Mesothelial cell of epicardium (in vitro differentiated cells): ENCODE measurements around the gene NOBOX. TPM values are rescaled to one million over a fixed set of nuclear protein-coding genes. Genes with fewer than 3 reads are reported as not detected.

Experiments
- DNase-seq, 2 experiments: peaks; one replicate each; pipeline ENCODE4 v3.0.0; 2021; ENCODE audit warnings: low spot score in 2 of 2; ENCODE audit not compliant: unreplicated experiment in 2 of 2
- H3K27ac Mint-ChIP-seq: 2 replicates; pipeline ENCODE4 v1.8.0; 2021; ENCODE audit warnings: mixed read lengths
- H3K27me3 Mint-ChIP-seq: 2 replicates; pipeline ENCODE4 v1.8.0; 2021; ENCODE audit warnings: low read depth, mixed read lengths
- H3K36me3 Mint-ChIP-seq: 2 replicates; pipeline ENCODE4 v1.8.0; 2021; ENCODE audit warnings: mixed read lengths
- H3K4me1 Mint-ChIP-seq: 2 replicates; pipeline ENCODE4 v1.8.0; 2021; ENCODE audit warnings: mixed read lengths
- H3K4me3 Mint-ChIP-seq: 2 replicates; pipeline ENCODE4 v1.8.0; 2021; ENCODE audit warnings: mild to moderate bottlenecking, moderate library complexity, mixed read lengths
- H3K9me3 Mint-ChIP-seq: 2 replicates; pipeline ENCODE4 v1.8.0; 2021; ENCODE audit warnings: mixed read lengths
- total RNA-seq: library from RNA; stranded (reverse); gene quantifications from 3 replicates; pipeline ENCODE4 v1.2.1, GENCODE V29; 2021
- TF ChIP-seq, protein P1 (sequence below): fragments of 200-600 bp; sonication (generic); IDR thresholded peaks from one replicate; pipeline ENCODE4 v1.5.0; 2021; ENCODE audit warnings: antibody characterized with exemption; ENCODE audit not compliant: unreplicated experiment

NOBOX gene
- total RNA-seq, 1 donor from 2014 or later = not detected

DNA sequence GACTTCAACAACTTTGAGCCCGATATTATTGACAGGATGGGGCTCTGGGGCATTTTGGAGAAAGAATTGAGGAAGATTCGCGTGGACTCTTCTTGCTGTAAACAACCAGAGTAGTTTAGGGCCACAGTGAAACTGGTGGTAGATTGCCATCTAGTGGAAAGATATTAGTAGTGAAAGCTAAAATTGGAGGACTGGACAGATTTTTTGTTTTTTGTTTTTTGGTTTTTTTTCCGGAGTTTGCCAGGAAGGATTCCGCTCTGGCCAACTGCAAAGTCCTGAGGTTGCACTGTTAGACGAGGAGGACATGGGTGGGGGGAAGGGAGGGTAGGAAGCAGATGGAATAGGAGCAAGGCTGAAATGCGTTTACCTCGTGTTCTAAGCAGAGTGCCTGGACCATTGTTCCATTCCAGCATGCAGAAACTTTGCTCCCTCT lies 11.7 kb downstream of the NOBOX start:
- no peaks in the 10 kb centered on the region for H3K36me3 Mint-ChIP-seq
- peaks cover 3% of the 10 kb centered on the region for H3K27me3 Mint-ChIP-seq
- H3K4me1 Mint-ChIP-seq = peaks cover 10% of the 10 kb centered on the region
- H3K9me3 Mint-ChIP-seq = no peaks in the 10 kb centered on the region
- TF ChIP-seq, protein P1, sequence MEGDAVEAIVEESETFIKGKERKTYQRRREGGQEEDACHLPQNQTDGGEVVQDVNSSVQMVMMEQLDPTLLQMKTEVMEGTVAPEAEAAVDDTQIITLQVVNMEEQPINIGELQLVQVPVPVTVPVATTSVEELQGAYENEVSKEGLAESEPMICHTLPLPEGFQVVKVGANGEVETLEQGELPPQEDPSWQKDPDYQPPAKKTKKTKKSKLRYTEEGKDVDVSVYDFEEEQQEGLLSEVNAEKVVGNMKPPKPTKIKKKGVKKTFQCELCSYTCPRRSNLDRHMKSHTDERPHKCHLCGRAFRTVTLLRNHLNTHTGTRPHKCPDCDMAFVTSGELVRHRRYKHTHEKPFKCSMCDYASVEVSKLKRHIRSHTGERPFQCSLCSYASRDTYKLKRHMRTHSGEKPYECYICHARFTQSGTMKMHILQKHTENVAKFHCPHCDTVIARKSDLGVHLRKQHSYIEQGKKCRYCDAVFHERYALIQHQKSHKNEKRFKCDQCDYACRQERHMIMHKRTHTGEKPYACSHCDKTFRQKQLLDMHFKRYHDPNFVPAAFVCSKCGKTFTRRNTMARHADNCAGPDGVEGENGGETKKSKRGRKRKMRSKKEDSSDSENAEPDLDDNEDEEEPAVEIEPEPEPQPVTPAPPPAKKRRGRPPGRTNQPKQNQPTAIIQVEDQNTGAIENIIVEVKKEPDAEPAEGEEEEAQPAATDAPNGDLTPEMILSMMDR = peak; percentile 76
- H3K4me3 Mint-ChIP-seq = peak overlapping the region; percentile 46
- no peak for DNase-seq
- H3K27ac Mint-ChIP-seq = no peak overlapping the region

DNA sequence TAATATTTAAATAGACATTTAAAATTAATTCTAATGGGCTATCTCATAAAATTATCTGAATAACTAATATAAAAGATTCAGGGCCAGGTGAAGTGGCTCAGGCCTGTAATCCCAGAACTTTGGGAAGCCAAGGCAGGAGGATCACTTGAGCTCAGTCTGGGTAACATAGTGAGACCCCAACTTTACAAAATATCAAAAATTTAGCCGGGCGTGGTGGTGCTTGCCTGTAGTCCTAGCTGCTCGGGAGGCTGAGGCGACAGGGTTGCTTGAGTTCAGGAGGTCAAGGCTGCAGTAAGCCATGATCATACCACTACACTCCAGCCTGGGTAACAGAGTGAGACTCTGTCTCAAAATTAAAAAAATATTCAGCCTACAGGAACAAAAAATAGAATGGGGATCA lies 12.5 kb downstream of the NOBOX start:
- Mint-ChIP-seq H3K9me3 (no peaks in the 10 kb centered on the region), H3K4me1 (peaks cover 15% of the 10 kb centered on the region), H3K27ac (no peak overlapping the region), H3K36me3 (no peaks in the 10 kb centered on the region), H3K27me3 (peaks cover 3% of the 10 kb centered on the region), H3K4me3 (no peak overlapping the region)
- TF ChIP-seq, protein P1 = no peak
- no peak for DNase-seq

DNA sequence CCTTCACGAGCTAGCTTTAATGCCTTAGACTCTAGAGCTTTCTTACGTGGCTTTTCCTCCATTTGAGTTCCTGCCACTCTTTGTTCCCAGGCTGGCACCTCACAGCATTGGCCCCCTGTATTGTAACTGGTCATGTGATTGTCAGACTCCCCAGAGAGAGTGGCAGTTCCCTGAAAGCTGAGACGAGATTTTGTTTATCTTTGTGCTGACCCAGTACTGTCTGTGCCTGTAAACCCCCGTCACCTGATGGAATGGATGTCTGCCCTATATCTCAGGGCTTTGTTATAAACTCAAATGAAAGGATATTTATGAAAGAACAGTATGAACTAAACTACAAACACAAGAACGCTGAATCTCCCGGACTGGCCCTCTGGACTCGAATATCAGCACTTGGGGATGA lies 13.0 kb downstream of the NOBOX start:
- no peak for DNase-seq

DNA sequence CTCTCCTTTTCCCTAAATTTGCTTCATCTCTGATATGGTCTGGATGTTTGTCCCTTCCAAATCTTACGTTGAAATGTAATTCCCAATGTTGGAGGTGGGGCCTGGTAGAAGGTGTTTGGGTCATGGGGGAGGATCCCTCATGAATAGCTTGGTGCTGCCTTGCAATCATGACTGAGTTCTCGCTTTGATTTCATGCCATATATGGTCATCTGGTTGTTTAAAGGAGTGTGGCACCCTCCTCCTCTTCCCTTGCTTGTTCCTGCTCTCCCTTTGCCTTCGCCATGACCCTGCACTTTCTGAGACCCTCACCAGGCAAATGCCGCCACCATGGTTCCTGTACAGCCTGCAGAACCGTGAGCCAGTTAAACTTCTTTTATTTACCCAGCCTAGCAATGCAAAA lies 14.5 kb downstream of the NOBOX start:
- Mint-ChIP-seq H3K4me1 (peaks cover 28% of the 10 kb centered on the region), H3K27ac (no peak overlapping the region), H3K36me3 (no peaks in the 10 kb centered on the region), H3K27me3 (peaks cover 2% of the 10 kb centered on the region), H3K4me3 (no peak overlapping the region), H3K9me3 (no peaks in the 10 kb centered on the region)
- TF ChIP-seq, protein P1 = no peak
- no peak for DNase-seq

More for the DNA sequence above, 13.0 kb downstream of the NOBOX start:
- Mint-ChIP-seq H3K27me3 (peaks cover 3% of the 10 kb centered on the region), H3K4me3 (no peak overlapping the region), H3K4me1 (peaks cover 15% of the 10 kb centered on the region), H3K36me3 (no peaks in the 10 kb centered on the region), H3K27ac (no peak overlapping the region), H3K9me3 (no peaks in the 10 kb centered on the region)
- TF ChIP-seq, protein P1 = no peak

DNA sequence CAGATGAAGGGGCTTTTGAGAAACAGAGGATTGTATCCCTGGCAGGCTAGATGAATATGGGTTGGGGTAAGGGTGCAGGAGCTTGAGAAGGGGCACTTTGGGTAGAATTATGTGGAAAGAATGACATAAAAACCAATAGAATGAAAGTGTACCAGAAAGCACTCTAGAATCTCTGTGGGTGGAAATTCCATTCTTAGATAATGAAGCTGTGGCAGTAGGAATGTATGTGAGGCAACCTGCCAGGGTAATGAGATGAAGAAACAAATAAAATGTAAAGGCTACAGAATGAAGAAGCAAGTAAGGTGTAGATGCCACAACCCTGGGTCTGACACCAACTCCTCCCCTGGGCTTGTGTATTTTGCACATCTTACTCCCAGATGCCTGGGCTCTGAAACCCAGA lies 16.8 kb downstream of the NOBOX start:
- peak overlapping the region; percentile 65 for H3K27ac Mint-ChIP-seq
- no peaks in the 10 kb centered on the region for H3K9me3 Mint-ChIP-seq
- H3K27me3 Mint-ChIP-seq = no peaks in the 10 kb centered on the region
- no peak for DNase-seq
- no peaks in the 10 kb centered on the region for H3K36me3 Mint-ChIP-seq
- peaks cover 27% of the 10 kb centered on the region for H3K4me1 Mint-ChIP-seq
- TF ChIP-seq, protein P1 = no peak
- no peak overlapping the region for H3K4me3 Mint-ChIP-seq
